Keratinocyte (primary cell): ENCODE measurements around the gene CACNA1C.

Experiments
- CTCF ChIP-seq, 3 experiments: IDR thresholded peaks in 1 of 3; conservative IDR thresholded peaks in 1 of 3; optimal IDR thresholded peaks in 1 of 3; 2 replicates in 2 of 3; 3 replicates in 1 of 3; pipeline versions ENCODE3 to v1.5.1; 2011; ENCODE audit warnings: low read length in 3 of 3, mild to moderate bottlenecking in 3 of 3, moderate library complexity in 2 of 3, control low read depth in 1 of 3, inconsistent platforms in 1 of 3; ENCODE audit not compliant: insufficient read depth in 2 of 3; ENCODE audit errors: extremely low read depth in 1 of 3
- EZH2 ChIP-seq: IDR thresholded peaks from one replicate; pipeline ENCODE4 v1.6.1; 2012; ENCODE audit warnings: inconsistent platforms, mild to moderate bottlenecking, low read length, moderate library complexity

GRCh38 chr12:2457933-2458414 lies 405.2 kb downstream of the CACNA1C start:
- TF ChIP-seq CTCF (optimal IDR thresholded peaks at IDR 0.05 in 1 of 3, IDR thresholded peaks at IDR 0.05 in 1 of 3, conservative IDR thresholded peaks at IDR 0.05 in 1 of 3; ENCODE audit: extremely low read depth in 1 of 3, insufficient read depth in 2 of 3, low read length in 3 of 3) (no peak), EZH2 (no peak)
